NCI-H2107 treated with DMSO at 0.1 percent for 48 hours (cell line): ENCODE results near the gene SH3BP1.

Source experiments
- DNase-seq: peaks from one replicate; lab custom pipeline; 2025; ENCODE audit not compliant: unreplicated experiment; lab: John Stamatoyannopoulos, UW

SH3BP1 gene

GRCh38 chr22:37704645-37705044 is 65.2 kb downstream of the SH3BP1 start:
- DNase-seq = no peak

DNA sequence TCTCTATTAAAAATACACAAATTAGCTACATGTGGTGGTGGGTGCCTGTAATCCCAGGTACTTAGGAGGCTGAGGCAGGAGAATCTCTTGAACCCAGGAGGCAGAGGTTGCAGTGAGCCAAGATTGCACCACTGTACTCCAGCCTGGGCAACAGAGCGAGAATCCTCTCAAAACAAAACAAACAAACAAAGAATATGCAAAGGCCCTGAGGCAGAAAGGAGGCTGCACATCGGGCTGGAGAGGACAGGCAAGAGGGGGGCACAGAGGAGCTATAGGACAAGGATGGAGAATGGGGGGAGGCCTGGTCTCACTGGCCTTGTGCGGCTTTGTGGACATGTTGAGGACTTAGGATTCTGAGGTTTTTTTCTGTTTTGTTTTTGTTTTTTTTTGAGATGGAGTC is 65.7 kb downstream of the SH3BP1 start:
- no peak for DNase-seq
